Esophagus muscularis mucosa (tissue), 4 donors: ENCODE results near the gene RARG. TPM values are rescaled to one million over a fixed set of nuclear protein-coding genes. Genes with fewer than 3 reads are reported as not detected.

Experiments
- DNase-seq: peaks from one replicate; pipeline ENCODE4 v3.0.0-alpha.2; 2017; ENCODE audit errors: extremely low spot score
- H3K27ac ChIP-seq, 4 donors: fragments of 200-600 bp; sonication (generic); replicated peaks in 1 of 4; 1 replicate in 3 of 4; 2 replicates in 1 of 4; pipeline ENCODE4 v1.5.1; 2016 to 2019; ENCODE audit warnings: mild to moderate bottlenecking in 1 of 4
- H3K27me3 ChIP-seq, 4 donors: fragments of 200-600 bp; sonication (generic); one replicate each; pipeline versions ENCODE4 v1.5.1 to v1.6.0; 2016 to 2019
- H3K36me3 ChIP-seq, 4 donors: fragments of 200-600 bp; sonication (generic); one replicate each; pipeline ENCODE4 v1.5.1; 2016 to 2019
- H3K4me1 ChIP-seq, 4 donors: fragments of 200-600 bp; sonication (generic); one replicate each; pipeline ENCODE4 v1.5.1; 2016 to 2019
- H3K4me3 ChIP-seq, 4 donors: fragments of 200-600 bp; sonication (generic); 1 replicate in 2 of 4; 2 replicates in 2 of 4; pipeline ENCODE4 v1.5.1; 2016 to 2019; ENCODE audit warnings: mild to moderate bottlenecking in 4 of 4, moderate library complexity in 1 of 4
- H3K9me3 ChIP-seq, 4 donors: fragments of 200-600 bp; sonication (generic); 1 replicate in 3 of 4; 2 replicates in 1 of 4; pipeline ENCODE4 v1.5.1; 2016 to 2019
- CTCF ChIP-seq, 3 experiments: fragments of 200-600 bp in 2 of 3; fragments of 450-650 bp in 1 of 3; sonication (generic) in 2 of 3; IDR thresholded peaks; one replicate each; pipeline ENCODE4 v1.5.1; 2017 to 2019; ENCODE audit warnings: antibody characterized with exemption in 3 of 3, mild to moderate bottlenecking in 2 of 3, moderate library complexity in 1 of 3
- EP300 ChIP-seq: sonication (generic); formaldehyde crosslinking; IDR thresholded peaks from one replicate; pipeline ENCODE4 v1.6.1; 2017; ENCODE audit warnings: antibody characterized with exemption
- POLR2A ChIP-seq: fragments of 450-650 bp; IDR thresholded peaks from one replicate; pipeline ENCODE4 v1.6.1; 2017; ENCODE audit warnings: antibody characterized with exemption, moderate library complexity, mild to moderate bottlenecking, low read depth
- POLR2AphosphoS5 ChIP-seq, 2 donors: sonication (generic); formaldehyde crosslinking; IDR thresholded peaks; one replicate each; pipeline ENCODE4 v1.6.1; 2017; ENCODE audit warnings: antibody characterized with exemption in 2 of 2
- WGBS: methylation state at CpG from one replicate; pipeline ENCODE4 v1.1.5; 2018; 5-methylcytosine and 5-hydroxymethylcytosine counted together
- intact Hi-C: fragments of 100-400 bp; cut with DNase I; formaldehyde crosslinking; loops from one replicate; pipeline ENCODE4 v1.15.1; 2023
- total RNA-seq, 4 donors: library from RNA; depleted of rRNA; stranded (reverse); fragments of >200 nt; gene quantifications; one replicate each; pipeline versions ENCODE4 v1.1.0 to v1.2.1, GENCODE V29; 2016

The RARG gene
- total RNA-seq, 4 donors from 2014 or later: 10.3 to 26.1 (median 22.9) TPM

GRCh38 chr12:53176750-53177149 lies 55.3 kb downstream of the RARG start:
- WGBS: 99% methylated on average over 3 of the region's 3 CpGs
- DNase-seq: no peak
- Histone ChIP-seq H3K4me3 (no peak overlapping the region), H3K9me3 (no peaks in the 10 kb centered on the region), H3K27ac (no peak overlapping the region), H3K36me3 (peaks cover 0 to 16% (median 4%) of the 10 kb centered on the region in 4 donors), H3K4me1 (peaks cover 13 to 36% (median 31%) of the 10 kb centered on the region in 4 donors), H3K27me3 (no peaks in the 10 kb centered on the region)
- TF ChIP-seq EP300: no peak
- TF ChIP-seq CTCF (IDR thresholded peaks at IDR 0.05): no peak
- TF ChIP-seq POLR2A: no peak
- TF ChIP-seq POLR2AphosphoS5 (IDR thresholded peaks at IDR 0.05): no peak
- intact Hi-C loops: no loop called here

- no peak for DNase-seq
- intact Hi-C loops: no loop called here
- TF ChIP-seq POLR2AphosphoS5 (IDR thresholded peaks at IDR 0.05): no peak
- no peak for TF ChIP-seq EP300
- no peak for TF ChIP-seq CTCF (IDR thresholded peaks at IDR 0.05)
- no peak for TF ChIP-seq POLR2A
Measured at GRCh38 chr12:53174881-53175491, 57.0 kb downstream of the RARG start.

GRCh38 chr12:53173085-53173715 lies 58.8 kb downstream of the RARG start:
- Histone ChIP-seq H3K36me3 (peaks cover 0 to 31% (median 26%) of the 10 kb centered on the region in 4 donors), H3K9me3 (no peaks in the 10 kb centered on the region), H3K4me1 (peaks cover 0 to 29% (median 22%) of the 10 kb centered on the region in 4 donors), H3K4me3 (no peak overlapping the region), H3K27ac (peak overlapping the region; percentile 39 to 69 (median 62)), H3K27me3 (no peaks in the 10 kb centered on the region)
- TF ChIP-seq POLR2A (no peak), EP300 (no peak)
- WGBS: 88% methylated on average over 9 of the region's 10 CpGs
- no peak for DNase-seq
- intact Hi-C loops: no loop called here

More at GRCh38 chr12:53174881-53175491, 57.0 kb downstream of the RARG start:
- no peaks in the 10 kb centered on the region for H3K27me3 ChIP-seq
- no peak overlapping the region for H3K4me3 ChIP-seq
- H3K9me3 ChIP-seq: no peaks in the 10 kb centered on the region
- peaks cover 8 to 37% (median 30%) of the 10 kb centered on the region in 4 donors for H3K4me1 ChIP-seq
- WGBS: 88% methylated on average over 4 of the region's 4 CpGs
- H3K36me3 ChIP-seq: peaks cover 0 to 24% (median 16%) of the 10 kb centered on the region in 4 donors
- H3K27ac ChIP-seq: no peak overlapping the region

- H3K27ac ChIP-seq: peak overlapping the region; percentile 39 to 69 (median 62)
- 56% methylated on average over 4 of the region's 11 CpGs for WGBS
- intact Hi-C loops: no loop called here
Measured at GRCh38 chr12:53172352-53172751, 59.7 kb downstream of the RARG start.

More at GRCh38 chr12:53172352-53172751, 59.7 kb downstream of the RARG start:
- H3K27me3 ChIP-seq: no peaks in the 10 kb centered on the region
- H3K4me1 ChIP-seq: peaks cover 0 to 29% (median 22%) of the 10 kb centered on the region in 4 donors
- TF ChIP-seq POLR2AphosphoS5 (IDR thresholded peaks at IDR 0.05): no peak
- no peak for TF ChIP-seq POLR2A
- TF ChIP-seq CTCF (IDR thresholded peaks at IDR 0.05): no peak
- no peak for TF ChIP-seq EP300
- no peaks in the 10 kb centered on the region for H3K9me3 ChIP-seq
- DNase-seq: no peak
- peaks cover 0 to 33% (median 28%) of the 10 kb centered on the region in 4 donors for H3K36me3 ChIP-seq
- no peak overlapping the region for H3K4me3 ChIP-seq
